Dermis blood vessel endothelial cell (primary cell): ENCODE measurements around the gene C2orf74. TPM values are rescaled to one million over a fixed set of nuclear protein-coding genes. Genes with fewer than 3 reads are reported as not detected.

Experiments used
- total RNA-seq: library from RNA; depleted of rRNA; stranded (reverse); fragments of >200 nt; gene quantifications from 2 replicates; pipeline ENCODE4 v1.2.3, GENCODE V29; 2014

The C2orf74 gene
- total RNA-seq, 1 donor from 2014 or later: 17.2 TPM

Other genes starting within 250 kb of the C2orf74 start
- 44.9 and 50.7 TPM in 2 replicates for gene PEX13, start 144.5 kb upstream of the C2orf74 start, total RNA-seq
- gene PUS10, start 143.9 kb upstream of the C2orf74 start, total RNA-seq: 10.4 and 10.5 TPM in 2 replicates
- 18.6 and 27.4 TPM in 2 replicates for gene SANBR, start 96.3 kb upstream of the C2orf74 start, total RNA-seq